Hematopoietic multipotent progenitor cell (in vitro differentiated cells): ENCODE measurements around the gene MAOB. TPM values are rescaled to one million over a fixed set of nuclear protein-coding genes. Genes with fewer than 3 reads are reported as not detected.
"Not testable (repeated sequence)": the region's sequence is repeated elsewhere in the genome, so short reads cannot be mapped to it uniquely, and the experiment has no call there.

Source experiments
- DNase-seq, 3 donors: peaks; one replicate each; pipeline ENCODE4 v3.0.0-alpha.2; 2011 to 2015; ENCODE audit warnings: low read depth in 2 of 3, low spot score in 2 of 3
- total RNA-seq: library from RNA; depleted of rRNA; stranded (reverse); fragments of >200 nt; gene quantifications from one replicate; pipeline ENCODE4 v1.2.3, GENCODE V29; 2012

The MAOB gene
- total RNA-seq, 1 donor: under 0.01 TPM

DNA sequence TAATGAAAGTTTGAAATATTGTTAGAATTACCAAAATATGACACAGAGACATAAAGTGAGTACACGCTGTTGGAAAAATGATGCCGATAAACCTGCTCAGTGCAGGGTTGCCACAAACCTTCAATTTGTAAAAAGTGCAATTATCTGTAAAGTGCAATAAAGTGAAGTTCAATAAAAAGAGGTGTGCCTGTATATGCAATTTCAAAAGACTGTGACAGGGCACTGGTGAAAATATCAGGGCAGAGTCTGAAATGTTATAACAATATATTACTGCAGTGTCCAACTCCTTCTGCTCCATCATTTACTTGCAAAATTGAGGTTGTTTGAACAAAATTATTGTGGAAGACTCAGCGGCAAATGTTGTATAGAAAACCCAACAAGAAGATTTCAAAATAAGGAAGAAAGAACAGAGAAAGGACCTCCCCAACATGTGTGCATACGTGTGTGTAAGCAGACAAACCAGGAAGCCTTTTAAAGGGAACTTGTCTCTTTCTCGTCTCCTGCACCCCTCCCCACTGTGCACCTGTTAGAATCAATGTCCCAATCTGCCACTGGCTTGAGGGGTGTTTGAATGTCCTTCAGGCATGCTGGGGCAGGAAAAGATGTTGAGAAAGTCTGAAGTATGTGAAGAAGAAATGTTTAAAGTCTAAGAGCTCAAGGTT, 96.2 kb downstream of the MAOB start:
- DNase-seq: no peak

DNA sequence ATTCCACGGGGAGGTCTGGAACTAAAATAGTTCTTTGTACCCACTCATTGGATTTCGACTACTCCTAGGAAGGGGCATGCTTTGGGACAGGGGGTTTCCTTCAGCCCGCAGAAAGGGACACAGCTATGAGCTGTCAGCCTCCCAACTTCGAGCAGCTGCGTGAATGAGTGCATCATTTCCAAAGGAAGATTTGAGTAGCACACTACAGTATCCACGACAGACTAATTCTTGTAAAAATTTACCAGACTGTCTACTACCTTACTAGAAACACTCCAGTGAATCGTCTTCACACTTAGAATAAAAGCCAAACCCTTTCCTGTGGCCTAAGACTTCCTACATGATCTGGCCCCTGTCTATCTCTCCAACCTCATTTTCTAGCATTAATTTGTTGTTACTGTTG, 124.2 kb downstream of the MAOB start:
- DNase-seq: no peak

DNA sequence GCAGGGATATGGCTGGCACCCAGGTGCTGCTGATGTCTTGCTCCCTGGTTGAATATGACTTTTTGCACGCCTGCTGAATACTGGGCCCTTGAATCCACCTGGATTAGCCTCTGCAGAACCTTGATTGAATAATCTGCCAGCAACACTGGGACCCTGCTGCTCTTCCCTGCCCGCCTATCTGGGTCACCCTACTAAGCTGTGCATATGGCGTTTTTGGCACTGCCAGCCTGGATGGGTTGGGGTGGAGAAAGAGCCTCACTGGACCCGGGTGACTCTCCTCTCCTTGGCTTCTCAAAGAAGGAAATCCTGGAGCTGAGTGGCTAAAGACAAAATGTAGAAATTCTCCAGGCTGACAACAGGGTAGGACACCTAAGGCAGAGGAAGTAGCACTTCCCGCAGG, 126.2 kb downstream of the MAOB start:
- no peak for DNase-seq

DNA sequence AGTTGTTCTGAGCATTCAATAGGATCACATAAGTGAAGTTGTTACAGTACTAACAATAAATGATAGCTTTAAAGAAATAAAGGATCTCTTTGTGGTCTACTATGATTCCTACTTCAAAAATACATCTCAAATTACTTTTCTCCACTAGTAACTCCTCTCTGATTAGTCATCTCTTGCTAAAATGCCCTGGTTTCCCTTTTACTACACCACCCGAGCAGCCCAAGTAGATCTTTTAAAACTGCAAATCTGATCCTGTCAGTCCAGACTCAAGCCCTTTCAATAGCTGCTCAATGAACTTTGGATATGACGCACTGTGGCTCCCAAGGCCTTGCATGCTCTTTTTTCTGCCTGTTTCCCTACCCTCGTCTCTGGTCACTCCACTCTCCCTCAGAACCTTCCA, 128.6 kb downstream of the MAOB start:
- no peak for DNase-seq

DNA sequence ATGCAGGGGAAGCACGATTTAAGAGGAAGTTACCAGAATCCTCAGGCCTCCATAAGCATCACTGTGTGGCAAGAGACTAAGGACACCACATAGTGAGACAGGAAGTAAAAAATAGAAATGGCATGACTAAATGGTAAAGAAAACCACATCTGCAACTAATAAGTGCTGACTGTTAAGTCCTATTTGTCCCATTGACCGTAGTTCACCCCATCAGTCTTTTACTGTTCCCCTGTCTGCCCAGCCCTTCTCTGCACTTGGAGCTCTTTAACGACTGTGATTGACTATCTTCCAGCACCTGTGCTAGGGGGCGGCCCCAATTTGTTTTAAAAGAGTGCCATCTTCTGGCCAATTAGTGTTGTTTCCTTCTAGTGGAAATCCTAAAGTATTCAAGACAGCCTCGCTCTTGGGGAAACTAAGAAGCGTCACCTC, 132.0 kb downstream of the MAOB start:
- peak; percentile 13 to 67 (median 23) for DNase-seq

DNA sequence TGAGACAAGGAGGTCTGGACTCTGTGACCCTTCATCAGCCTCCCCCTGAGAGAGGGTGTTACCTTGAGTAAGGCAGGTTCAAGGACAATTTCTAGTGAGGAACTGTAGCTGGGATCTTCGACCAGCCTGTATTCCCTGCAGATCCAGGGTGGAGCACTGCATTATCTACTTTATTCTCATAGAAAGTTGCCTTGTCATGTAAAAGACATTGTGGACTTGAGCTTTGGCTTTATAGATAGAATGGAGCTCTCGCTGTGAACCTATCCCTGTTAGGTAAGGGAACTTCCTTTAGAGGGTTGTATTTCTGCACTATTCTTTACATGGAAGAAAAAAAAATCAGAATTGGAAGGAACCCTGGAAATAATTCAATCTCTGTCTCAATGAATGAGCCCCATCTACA, 134.8 kb downstream of the MAOB start:
- DNase-seq: no peak

DNA sequence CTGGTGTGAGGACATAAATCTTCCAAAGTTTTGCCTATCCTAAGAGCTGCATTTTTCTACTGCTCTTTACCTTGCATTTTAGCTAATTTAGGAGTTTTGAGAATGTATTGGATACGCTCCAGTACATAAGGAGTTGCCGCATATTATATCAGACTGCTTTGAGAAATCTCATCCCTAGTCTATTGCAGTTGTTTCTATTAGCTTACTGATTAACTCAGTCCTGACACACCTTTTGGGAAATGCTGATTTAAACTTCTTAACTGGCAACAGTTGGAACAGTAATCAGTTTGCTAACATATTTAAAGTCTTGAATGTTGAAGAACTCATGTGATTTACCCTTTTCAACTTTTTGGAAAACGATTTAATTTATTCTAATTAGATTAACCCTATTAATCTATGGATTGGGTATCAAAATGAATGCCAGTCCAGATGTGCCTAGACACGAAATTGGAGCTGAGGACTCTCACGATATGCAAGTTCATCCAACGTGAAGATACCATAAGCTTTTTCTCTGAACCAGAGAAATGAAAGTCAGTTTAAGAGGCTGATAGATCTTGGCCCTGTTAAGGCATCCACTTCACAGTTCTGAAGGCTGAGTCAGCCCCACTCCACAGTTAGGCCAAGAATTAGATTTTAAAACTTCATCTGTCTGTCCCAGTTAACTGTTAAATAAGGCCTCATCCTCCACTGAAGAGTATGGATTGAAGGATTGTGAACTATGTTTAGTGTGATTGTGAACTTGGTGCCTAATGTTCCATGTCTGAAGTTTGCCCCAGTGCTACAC, 136.1 kb downstream of the MAOB start:
- no peak for DNase-seq

DNA sequence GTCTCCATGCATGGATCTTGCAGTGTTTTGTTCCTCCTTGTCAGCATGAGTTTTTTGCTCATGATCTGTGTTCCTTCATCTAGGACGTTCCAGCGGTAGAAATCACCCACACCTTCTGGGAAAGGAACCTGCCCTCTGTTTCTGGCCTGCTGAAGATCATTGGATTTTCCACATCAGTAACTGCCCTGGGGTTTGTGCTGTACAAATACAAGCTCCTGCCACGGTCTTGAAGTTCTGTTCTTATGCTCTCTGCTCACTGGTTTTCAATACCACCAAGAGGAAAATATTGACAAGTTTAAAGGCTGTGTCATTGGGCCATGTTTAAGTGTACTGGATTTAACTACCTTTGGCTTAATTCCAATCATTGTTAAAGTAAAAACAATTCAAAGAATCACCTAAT, 138.0 kb downstream of the MAOB start:
- DNase-seq: no peak

DNA sequence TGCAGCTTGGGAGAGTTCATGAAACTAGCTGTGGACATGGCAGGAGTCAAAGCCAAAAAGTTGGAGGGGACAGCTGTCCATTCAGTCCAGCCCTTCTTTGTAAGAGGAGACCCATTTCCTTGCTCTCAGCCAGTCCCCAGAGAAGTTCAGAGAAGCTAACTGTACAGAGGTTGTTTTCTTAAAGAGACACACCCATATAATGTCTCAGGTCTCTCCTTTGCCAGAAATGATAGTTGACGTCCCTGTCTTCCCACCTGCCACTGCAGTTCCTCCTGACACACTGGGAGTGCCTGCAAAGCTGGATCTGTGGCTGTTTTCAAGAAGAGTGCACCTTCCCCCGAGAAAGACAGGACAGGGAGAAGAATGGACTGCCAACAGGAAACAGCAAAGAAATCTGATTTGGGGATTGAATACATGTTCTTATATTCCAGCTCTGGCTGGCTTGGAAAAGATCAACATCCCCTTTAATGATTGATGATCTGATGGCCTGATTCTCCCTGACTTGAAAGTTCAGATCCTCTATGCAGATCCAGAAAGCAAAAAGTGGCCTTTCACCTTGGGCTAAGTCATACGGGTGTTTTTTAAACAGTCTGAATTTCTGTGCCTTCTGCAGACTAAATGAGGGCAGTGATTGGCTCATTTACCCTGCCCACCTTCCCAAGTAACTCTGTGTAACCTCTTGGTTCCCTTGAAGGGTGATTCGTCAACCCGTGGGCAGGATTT, 139.0 kb downstream of the MAOB start:
- no peak for DNase-seq

DNA sequence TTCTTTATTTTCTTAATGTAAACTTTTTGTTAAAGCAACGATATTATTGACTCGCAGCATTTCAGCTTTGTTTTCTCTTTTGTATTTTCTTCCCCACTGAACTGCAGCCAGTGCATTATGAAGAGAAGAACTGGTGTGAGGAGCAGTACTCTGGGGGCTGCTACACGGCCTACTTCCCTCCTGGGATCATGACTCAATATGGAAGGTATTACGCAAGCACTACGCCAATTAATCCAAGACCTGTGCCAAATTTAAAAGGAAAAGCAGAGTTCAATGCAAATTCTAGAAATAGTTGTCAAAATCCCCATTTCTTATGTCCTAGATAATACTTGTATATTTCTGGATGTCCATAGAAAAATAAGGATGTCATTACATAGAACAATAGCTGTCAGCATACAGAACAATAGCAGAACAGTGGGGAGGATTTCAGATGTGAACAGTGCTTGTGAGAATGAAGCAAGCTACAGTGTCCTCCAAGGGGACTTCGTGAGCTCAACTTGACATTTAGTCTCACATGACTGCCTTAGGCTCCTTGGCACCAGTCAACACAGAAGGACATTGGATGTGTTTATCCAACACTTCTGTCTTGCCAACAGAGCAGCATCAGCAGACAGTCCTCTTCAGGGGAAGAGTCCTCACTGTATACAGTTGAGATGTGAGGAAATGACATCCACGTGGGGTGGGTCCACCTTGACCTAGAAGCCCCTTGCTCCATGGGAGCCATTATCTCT, 140.2 kb downstream of the MAOB start:
- no peak for DNase-seq

DNA sequence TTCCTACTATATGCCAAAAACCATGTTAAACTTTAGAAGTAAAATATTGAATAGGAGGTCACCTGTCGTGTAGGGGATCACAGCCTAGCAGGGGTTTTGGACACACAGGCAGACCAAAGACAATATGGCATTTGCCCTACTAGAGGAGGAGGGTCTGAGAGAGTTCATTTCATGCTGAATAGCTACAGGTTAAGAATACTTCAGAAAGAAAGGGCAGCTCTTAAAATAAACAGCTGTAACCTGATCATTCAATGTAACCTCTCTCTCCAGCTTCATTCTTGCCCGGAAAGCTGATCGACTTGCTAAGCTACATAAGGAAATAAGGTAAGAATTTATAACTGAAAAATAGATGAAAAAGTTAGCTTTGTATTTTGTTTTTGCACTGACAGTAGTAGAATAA, 146.3 kb downstream of the MAOB start:
- DNase-seq: no peak

DNA sequence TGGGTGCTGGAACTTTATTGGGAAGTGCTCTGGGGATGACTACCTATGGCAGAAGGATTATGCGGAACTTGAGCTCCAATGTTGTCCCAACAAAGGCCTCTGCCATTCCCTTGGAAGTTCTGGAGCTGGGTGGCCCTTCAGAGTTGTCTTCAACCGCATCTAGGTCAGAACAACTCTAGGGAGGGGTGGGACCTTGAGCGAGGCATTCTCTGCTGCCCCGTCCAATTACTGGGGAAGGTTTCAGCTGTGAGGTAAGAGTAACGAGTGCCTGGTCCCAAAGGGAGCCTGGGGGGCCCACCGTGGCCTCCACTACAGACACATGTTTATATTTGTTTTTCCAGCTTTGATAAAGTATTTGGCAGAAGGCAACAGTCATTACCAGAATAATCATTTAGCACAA, 146.7 kb downstream of the MAOB start:
- no peak for DNase-seq

DNA sequence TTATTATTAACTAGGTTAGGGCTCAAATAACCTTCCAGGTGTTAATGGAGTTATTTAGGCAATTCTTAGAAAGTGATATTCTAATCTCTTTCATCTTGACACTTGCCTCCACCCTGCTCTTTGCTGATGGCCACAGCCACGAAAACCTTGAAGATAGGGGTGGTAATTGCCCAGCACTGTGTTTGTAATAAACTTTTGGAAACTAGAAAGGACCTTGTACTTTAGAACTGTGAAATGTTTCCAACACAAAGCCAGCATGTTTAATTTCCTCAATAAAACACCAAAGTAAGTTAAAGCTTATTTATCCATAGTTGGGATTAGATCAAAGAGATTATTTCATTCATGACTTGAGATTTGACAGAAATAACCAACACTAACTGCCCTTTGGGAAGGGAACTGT, 147.8 kb downstream of the MAOB start:
- DNase-seq: no peak

DNA sequence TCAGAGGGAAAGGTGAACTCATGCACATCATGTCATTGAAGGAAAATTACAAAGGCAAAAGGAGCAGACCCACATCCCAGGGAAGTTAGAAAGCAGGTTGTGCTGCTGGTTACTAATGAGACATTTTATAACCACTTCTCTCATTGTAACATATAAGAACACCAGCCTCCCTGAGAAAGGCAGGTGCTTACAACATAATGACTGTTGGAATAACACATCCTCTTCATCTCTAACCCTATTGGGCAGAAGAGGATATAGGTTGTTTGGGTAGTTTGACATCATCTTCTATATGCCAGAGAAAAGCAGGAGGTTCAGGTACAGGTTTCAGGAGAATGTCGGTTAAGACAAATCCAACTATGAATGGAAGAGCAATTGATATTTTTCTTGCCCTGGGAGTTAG, 148.6 kb downstream of the MAOB start:
- no peak for DNase-seq

DNA sequence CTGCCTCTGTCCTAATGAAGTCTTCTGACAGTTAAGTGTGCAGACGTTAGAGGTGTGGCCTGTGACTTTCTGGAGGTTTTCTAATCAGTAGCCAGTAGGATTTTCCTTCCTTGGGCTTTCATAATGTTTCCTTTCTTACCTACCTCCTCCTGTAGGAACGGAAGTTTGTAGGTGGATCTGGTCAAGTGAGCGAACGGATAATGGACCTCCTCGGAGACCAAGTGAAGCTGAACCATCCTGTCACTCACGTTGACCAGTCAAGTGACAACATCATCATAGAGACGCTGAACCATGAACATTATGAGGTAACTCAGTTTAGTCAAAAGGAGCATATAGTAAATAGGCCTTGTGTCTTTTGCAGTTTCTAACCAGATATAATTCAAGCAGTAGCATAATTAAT, 151.2 kb downstream of the MAOB start:
- no peak for DNase-seq

DNA sequence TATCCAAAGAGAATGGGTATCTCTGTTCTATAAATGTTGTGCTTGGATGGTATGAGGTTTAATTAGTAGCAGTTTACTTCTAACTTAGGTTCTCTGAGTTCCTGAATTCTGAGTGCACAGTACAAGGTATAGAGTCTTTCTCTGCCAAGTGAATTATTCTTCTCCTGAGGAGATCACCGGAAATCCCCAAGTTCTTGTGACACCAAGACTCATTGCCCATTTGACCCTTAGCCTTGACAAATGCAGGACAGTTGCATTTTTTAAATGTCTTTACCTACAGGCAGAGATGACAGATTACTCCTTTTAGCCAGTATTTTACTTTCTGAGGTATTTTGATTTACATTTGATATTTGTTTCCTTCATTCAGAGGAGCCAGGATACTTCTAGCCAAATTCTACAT, 153.3 kb downstream of the MAOB start:
- no peak for DNase-seq

DNA sequence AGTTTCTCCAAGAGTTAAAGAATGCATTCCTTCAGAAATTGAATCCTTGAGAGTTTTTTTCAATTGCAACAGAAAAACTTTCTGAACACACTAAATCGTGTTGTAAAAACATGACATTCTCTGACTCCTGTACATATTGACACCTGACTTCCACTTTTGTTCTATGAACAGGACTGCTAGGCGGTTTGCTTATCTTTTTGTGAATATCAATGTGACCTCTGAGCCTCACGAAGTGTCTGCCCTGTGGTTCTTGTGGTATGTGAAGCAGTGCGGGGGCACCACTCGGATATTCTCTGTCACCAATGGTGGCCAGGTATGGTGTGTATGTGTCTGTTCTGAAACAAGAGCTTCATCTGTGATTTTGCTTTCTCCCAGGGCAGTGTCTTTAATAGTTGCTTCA, 154.2 kb downstream of the MAOB start:
- no peak for DNase-seq

DNA sequence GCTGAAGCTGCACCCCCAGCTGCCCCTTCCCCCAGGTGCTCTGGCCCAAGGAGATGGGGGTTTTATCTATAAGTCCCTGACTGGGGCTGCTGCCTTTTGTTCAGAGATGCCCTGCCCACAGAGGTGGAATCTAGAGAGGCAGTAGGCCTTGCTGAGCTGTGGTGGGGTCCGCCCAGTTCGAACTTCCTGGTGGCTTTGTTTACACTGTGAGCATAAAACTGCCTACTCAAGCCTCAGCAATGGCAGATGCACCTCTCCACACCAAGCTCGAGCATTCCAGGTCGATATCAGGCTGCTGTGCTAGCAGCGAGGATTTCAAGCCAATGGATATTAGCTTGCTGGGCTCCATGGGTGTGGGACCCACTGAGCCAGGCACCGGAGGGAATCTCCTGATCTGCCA, 155.0 kb downstream of the MAOB start:
- DNase-seq: not testable (repeated sequence)

DNA sequence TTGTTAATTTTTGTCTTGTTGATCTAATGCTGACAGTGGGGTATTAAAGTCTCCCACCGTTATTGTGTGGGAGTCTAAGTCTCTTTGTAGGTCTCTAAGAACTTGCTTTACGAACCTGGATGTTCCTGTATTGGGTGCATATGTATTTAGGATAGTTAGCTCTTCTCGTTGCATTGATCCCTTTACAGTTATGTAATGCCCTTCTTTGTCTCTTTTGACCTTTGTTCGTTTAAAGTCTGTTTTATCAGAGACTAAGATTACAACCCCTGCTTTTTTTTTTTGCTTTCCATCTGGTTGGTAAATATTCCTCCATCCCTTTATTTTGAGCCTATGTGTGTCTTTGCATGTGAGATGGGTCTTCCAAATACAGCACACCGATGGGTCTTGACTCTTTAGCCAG, 157.0 kb downstream of the MAOB start:
- DNase-seq: not testable (repeated sequence)

DNA sequence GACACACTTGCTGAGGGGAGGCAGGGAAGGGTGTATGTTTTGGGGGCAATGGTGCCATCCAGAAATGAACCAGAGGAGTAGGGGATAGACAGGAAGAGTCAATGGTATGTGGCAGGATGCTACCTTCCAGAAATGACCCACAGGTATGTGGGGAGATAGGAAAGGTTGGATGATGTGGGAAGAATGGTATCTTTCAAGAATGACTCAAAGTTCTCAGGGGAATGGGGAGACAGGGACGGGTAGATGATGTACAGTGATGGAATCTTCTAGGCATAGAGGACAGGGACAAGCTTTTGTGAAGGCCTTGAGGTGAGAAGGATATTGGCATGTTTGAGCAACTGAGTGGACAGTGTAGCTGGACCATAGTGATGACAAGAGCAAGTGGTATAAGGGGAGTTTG, 161.3 kb downstream of the MAOB start:
- DNase-seq: no peak

DNA sequence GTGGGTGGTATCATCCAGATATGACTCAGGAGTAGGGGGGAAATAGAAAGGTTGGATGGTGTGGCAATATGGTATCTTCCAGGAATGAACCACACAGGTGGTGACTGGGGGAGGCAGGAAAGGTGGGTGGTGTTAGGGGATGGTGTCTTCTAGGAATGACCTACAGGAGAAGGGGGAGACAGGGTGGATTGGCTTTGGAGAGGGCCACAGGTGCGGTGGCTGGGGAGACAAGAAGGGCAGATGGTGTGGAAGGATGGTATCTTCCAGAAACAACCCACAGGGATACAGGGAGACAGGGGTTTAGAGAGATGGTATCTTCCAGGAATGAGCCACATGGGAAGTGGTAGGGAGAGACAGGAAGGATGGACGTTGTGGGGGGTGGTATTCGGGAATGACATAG, 162.2 kb downstream of the MAOB start:
- DNase-seq: no peak
